Measurements from ENCODE around the gene MUC15. TPM values are rescaled to one million over a fixed set of nuclear protein-coding genes. Genes with fewer than 3 reads are reported as not detected.

The MUC15 gene
- total RNA-seq, 1 donor from 2014 or later, result not detected

DNA sequence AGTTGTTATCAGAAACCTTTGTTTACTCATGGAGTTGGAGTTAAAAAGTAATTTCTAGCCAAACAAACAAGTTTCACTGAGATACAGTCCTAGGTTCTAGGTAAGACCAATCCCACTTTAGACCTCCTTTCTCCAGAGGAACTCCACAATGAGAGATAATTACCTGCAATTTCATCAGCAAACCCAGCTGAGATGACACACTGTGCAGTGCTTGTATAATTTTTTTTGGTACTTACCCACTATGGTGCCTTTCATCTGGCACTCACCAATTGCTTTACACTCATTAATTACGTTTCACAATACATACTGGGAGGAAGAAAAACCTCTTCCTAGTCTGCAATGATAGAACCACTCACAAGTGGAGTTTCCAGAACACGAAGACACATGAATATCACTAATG lies 1.8 kb upstream of the MUC15 start:
- peaks cover 8% of the 10 kb centered on the region for H3K4me1 Mint-ChIP-seq
- H3K27me3 Mint-ChIP-seq (ENCODE audit: insufficient read depth, low read depth), result no peaks in the 10 kb centered on the region
- DNase-seq (ENCODE audit: low spot score), result no peak
- H2AFZ ChIP-seq (replicated peaks), result no peak overlapping the region
- H3K4me3 Mint-ChIP-seq, result no peak overlapping the region
- H3K79me2 ChIP-seq (ENCODE audit: low read depth), result no peaks in the 10 kb centered on the region
- no peak overlapping the region for H3K27ac ChIP-seq
- no peak overlapping the region for H3K4me3 ChIP-seq
- H3K36me3 ChIP-seq, result no peaks in the 10 kb centered on the region
- no peaks in the 10 kb centered on the region for H3K4me1 ChIP-seq
- no peaks in the 10 kb centered on the region for H3K9me3 Mint-ChIP-seq
- H3K27ac Mint-ChIP-seq, result no peak overlapping the region
- H3K36me3 Mint-ChIP-seq, result no peaks in the 10 kb centered on the region
- H3K9ac ChIP-seq, result no peak overlapping the region
- no peaks in the 10 kb centered on the region for H3F3A ChIP-seq (ENCODE audit: low read depth)
- TF ChIP-seq, protein P1, sequence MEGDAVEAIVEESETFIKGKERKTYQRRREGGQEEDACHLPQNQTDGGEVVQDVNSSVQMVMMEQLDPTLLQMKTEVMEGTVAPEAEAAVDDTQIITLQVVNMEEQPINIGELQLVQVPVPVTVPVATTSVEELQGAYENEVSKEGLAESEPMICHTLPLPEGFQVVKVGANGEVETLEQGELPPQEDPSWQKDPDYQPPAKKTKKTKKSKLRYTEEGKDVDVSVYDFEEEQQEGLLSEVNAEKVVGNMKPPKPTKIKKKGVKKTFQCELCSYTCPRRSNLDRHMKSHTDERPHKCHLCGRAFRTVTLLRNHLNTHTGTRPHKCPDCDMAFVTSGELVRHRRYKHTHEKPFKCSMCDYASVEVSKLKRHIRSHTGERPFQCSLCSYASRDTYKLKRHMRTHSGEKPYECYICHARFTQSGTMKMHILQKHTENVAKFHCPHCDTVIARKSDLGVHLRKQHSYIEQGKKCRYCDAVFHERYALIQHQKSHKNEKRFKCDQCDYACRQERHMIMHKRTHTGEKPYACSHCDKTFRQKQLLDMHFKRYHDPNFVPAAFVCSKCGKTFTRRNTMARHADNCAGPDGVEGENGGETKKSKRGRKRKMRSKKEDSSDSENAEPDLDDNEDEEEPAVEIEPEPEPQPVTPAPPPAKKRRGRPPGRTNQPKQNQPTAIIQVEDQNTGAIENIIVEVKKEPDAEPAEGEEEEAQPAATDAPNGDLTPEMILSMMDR (IDR thresholded peaks at IDR 0.05), result no peak
- TF ChIP-seq EZH2phosphoT487 (IDR thresholded peaks at IDR 0.05) (no peak), EZH2 (IDR thresholded peaks at IDR 0.05) (no peak)
- no peaks in the 10 kb centered on the region for H4K20me1 ChIP-seq (ENCODE audit: low read depth)
- H3K4me2 ChIP-seq, result no peak overlapping the region
- H3K9me3 ChIP-seq (ENCODE audit: low read depth), result no peaks in the 10 kb centered on the region
- no peaks in the 10 kb centered on the region for H3K27me3 ChIP-seq

DNA sequence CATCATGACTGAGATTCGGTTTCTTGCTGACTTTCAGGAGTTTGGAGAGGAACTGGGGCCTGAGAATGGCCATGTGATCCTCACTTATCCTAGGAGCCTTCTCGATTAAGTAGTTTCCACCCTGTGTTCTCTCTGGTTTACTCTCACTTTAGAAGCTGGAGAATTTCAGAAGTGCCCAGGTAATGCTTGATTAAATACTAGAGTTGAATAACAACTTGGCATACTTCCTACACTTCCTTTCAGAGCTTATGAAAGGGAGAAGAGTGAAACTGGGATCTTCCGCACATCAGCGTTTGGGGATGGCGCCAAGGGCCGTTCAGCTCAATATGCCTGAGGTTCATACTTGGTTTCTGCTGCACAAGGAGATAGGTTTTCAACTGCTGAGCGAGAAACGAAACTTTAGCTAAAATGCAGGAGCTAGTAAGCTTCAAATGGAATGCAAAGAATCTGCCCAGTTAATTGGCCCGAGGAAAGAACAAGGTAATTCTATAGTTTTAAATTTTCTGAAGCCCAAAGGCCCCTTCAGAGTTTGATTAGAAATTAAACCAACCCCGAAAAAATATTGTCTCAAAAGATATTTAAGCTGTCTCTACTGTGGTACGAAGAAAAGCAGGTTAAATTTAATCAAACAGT lies 823 bp upstream of the MUC15 start:
- Histone ChIP-seq H3K36me3 (no peaks in the 10 kb centered on the region), H3K4me1 (no peaks in the 10 kb centered on the region), H3K9ac (no peak overlapping the region), H2AFZ (replicated peaks) (peak overlapping the region; percentile 80), H3K27ac (no peak overlapping the region), H3K9me3 (ENCODE audit: low read depth) (no peaks in the 10 kb centered on the region), H3K79me2 (ENCODE audit: low read depth) (no peaks in the 10 kb centered on the region), H3F3A (ENCODE audit: low read depth) (no peaks in the 10 kb centered on the region), H4K20me1 (ENCODE audit: low read depth) (no peaks in the 10 kb centered on the region), H3K27me3 (no peaks in the 10 kb centered on the region), H3K4me3 (no peak overlapping the region), H3K4me2 (no peak overlapping the region)
- peaks cover 4% of the 10 kb centered on the region for H3K4me1 Mint-ChIP-seq
- peak; percentile 14 for DNase-seq (ENCODE audit: low spot score)
- no peaks in the 10 kb centered on the region for H3K36me3 Mint-ChIP-seq
- H3K4me3 Mint-ChIP-seq, result no peak overlapping the region
- TF ChIP-seq, protein P1 (IDR thresholded peaks at IDR 0.05), result no peak
- TF ChIP-seq EZH2phosphoT487 (IDR thresholded peaks at IDR 0.05) (no peak), EZH2 (IDR thresholded peaks at IDR 0.05) (no peak)
- H3K27me3 Mint-ChIP-seq (ENCODE audit: insufficient read depth, low read depth), result no peaks in the 10 kb centered on the region
- no peaks in the 10 kb centered on the region for H3K9me3 Mint-ChIP-seq
- no peak overlapping the region for H3K27ac Mint-ChIP-seq

DNA sequence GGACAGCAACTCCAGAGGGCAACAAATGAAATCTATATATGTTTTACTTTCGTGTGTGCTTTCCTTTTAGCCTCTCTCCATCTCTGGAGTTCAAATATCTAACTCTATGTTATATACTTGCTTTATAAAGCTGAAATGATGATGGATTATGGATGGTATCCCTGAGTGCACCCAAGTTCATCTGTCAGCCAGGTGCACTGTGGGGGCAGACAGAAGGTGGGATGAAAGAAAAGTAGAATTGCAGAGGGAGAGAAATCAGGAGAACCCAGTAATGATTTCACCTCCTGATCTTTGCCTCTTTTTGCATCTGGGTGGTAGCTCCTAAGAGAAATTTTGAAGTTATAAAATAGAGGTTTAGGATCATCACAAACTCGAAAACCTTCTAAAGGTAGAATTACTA lies 2.4 kb downstream of the MUC15 start:
- Histone ChIP-seq H3K36me3 (no peaks in the 10 kb centered on the region), H3F3A (ENCODE audit: low read depth) (no peaks in the 10 kb centered on the region), H3K4me2 (no peak overlapping the region), H3K4me1 (no peaks in the 10 kb centered on the region), H2AFZ (replicated peaks) (no peak overlapping the region), H3K79me2 (ENCODE audit: low read depth) (no peaks in the 10 kb centered on the region), H3K27me3 (no peaks in the 10 kb centered on the region), H3K9ac (no peak overlapping the region), H4K20me1 (ENCODE audit: low read depth) (no peaks in the 10 kb centered on the region), H3K9me3 (ENCODE audit: low read depth) (no peaks in the 10 kb centered on the region), H3K4me3 (no peak overlapping the region), H3K27ac (no peak overlapping the region)
- no peaks in the 10 kb centered on the region for H3K9me3 Mint-ChIP-seq
- no peak overlapping the region for H3K27ac Mint-ChIP-seq
- H3K4me3 Mint-ChIP-seq, result no peak overlapping the region
- peaks cover 2% of the 10 kb centered on the region for H3K4me1 Mint-ChIP-seq
- no peaks in the 10 kb centered on the region for H3K36me3 Mint-ChIP-seq
- no peak for DNase-seq (ENCODE audit: low spot score)
- TF ChIP-seq, protein P1 (IDR thresholded peaks at IDR 0.05), result no peak
- no peak for TF ChIP-seq EZH2phosphoT487 (IDR thresholded peaks at IDR 0.05)
- TF ChIP-seq EZH2 (IDR thresholded peaks at IDR 0.05), result no peak
- no peaks in the 10 kb centered on the region for H3K27me3 Mint-ChIP-seq (ENCODE audit: insufficient read depth, low read depth)
